Large intestine (tissue), 3 donors: ENCODE measurements around the gene SMG9. TPM values are rescaled to one million over a fixed set of nuclear protein-coding genes. Genes with fewer than 3 reads are reported as not detected.

Source experiments
- DNase-seq, 2 donors: peaks; one replicate each; pipeline versions ENCODE4 v3.0.0 to v3.0.0-alpha.2; 2013
- H3K27ac ChIP-seq: one replicate; pipeline ENCODE4 v1.5.1; 2013; ENCODE audit warnings: low read length
- H3K27me3 ChIP-seq: 2 replicates; pipeline ENCODE4 v1.6.1; 2013; ENCODE audit warnings: low read length; ENCODE audit not compliant: control insufficient read depth, insufficient read depth
- H3K36me3 ChIP-seq: 2 replicates; pipeline ENCODE4 v1.6.1; 2013; ENCODE audit warnings: low read length; ENCODE audit not compliant: control insufficient read depth, insufficient read depth
- H3K4me1 ChIP-seq: one replicate; pipeline ENCODE4 v1.6.1; 2013; ENCODE audit warnings: low read length; ENCODE audit not compliant: control insufficient read depth, insufficient read depth
- H3K4me3 ChIP-seq: one replicate; pipeline ENCODE4 v1.5.1; 2013; ENCODE audit warnings: low read length
- H3K9me3 ChIP-seq: one replicate; pipeline ENCODE4 v1.6.1; 2013; ENCODE audit warnings: mild to moderate bottlenecking, low read depth, low read length, moderate library complexity; ENCODE audit not compliant: control insufficient read depth
- WGBS: methylation state at CpG from one replicate; pipeline ENCODE4 v1.1.5; 2013; ENCODE audit warnings: low lambda C conversion rate; ENCODE audit not compliant: insufficient coverage; 5-methylcytosine and 5-hydroxymethylcytosine counted together
- polyA plus RNA-seq: library from polyadenylated mRNA; unstranded; fragments of 120-200 nt; gene quantifications from one replicate; pipeline ENCODE4 v1.2.1, GENCODE V29; 2013

SMG9 gene
- polyA plus RNA-seq, 1 donor, result 36.2 TPM

GRCh38 chr19:43713208-43713607 lies 41.6 kb downstream of the SMG9 start:
- H3K27ac ChIP-seq, result no peak overlapping the region
- no peaks in the 10 kb centered on the region for H3K9me3 ChIP-seq
- no peaks in the 10 kb centered on the region for H3K4me1 ChIP-seq
- no peaks in the 10 kb centered on the region for H3K36me3 ChIP-seq
- no peak overlapping the region for H3K4me3 ChIP-seq
- peaks cover 2% of the 10 kb centered on the region for H3K27me3 ChIP-seq
- no CpG with 5 or more reads among the region's 3 CpGs for WGBS
- DNase-seq, result no peak

DNA sequence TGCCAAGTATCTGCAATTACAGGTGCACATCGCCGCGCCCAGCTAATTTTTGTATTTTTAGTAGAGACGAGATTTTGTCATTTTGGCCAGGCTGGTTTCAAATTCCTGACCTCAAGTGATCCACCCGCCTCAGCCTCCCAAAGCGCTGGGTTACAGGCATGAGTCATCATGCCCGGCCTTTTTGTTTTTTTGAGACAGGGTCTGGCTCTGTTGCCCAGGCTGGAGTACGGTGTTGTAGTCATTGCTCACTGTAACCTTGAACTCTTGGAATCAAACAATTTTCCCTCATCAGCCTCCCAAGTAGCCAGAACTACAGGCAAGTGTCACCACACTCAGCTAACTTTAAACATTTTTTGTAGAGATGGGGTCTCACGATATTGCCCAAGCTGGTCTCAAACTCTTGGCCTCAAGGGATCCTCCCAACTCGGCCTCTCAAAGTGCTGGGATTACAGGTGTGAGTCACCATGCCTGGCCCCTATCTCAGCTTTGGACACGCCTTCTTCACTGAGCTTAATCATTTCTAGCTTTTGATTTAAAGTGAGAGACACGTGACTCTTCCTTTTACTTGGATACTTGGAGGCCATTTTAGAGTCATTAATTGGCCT lies 42.9 kb downstream of the SMG9 start:
- DNase-seq, result no peak
- H3K4me1 ChIP-seq, result no peaks in the 10 kb centered on the region
- WGBS, result 35% methylated on average over 2 of the region's 12 CpGs
- H3K36me3 ChIP-seq, result no peaks in the 10 kb centered on the region
- no peak overlapping the region for H3K27ac ChIP-seq
- no peak overlapping the region for H3K4me3 ChIP-seq
- peaks cover 2% of the 10 kb centered on the region for H3K27me3 ChIP-seq
- H3K9me3 ChIP-seq, result no peaks in the 10 kb centered on the region

DNA sequence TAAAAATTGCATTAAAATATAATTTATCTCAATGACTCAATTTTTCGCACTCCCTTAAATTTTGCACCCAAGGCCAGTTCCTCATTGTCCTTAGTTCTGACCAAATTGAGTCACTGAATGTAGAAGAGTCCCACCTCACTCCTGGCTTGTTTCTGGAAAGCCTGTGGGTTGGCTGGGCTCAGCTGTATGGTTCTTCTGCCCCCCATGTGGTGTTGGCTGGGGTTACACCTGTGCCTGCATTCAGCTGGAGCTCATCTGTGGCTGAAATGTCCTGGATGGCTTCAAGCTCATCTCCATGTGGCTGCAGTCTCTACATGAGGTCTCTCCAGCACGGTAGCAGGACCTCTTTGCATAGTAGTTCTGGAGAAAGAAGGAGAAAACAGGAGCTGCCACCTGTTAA lies 46.0 kb downstream of the SMG9 start:
- no peaks in the 10 kb centered on the region for H3K9me3 ChIP-seq

DNA sequence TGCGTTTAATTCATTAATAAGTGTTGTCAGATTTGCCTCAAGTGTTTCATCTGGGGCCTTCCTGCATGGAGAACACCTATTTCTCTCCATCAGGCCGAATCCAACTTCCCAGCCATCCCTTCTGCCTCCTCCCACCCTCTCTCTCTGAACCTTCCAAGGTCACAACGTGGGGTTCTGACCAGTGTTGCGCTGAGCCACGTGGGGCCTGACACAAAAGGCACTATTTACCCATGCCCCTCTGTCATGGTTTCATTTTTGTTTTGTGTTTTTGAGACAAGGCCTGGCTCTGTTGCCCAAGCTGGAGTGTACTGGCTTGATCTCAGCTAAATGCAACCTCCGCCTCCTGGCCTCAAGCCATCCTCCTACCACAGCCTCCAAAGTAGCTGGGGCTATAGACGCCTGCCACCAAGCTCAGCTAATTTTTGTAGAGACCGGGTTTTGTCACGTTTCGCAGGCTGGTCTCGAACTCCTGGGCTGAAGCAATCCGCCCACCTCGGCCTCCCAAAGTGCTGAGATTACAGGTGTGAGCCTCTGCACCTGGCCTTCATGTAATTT lies 47.5 kb downstream of the SMG9 start:
- DNase-seq, result no peak
- no peak overlapping the region for H3K4me3 ChIP-seq
- H3K36me3 ChIP-seq, result no peaks in the 10 kb centered on the region
- no peaks in the 10 kb centered on the region for H3K9me3 ChIP-seq
- peaks cover 2% of the 10 kb centered on the region for H3K27me3 ChIP-seq
- H3K27ac ChIP-seq, result no peak overlapping the region
- no peaks in the 10 kb centered on the region for H3K4me1 ChIP-seq
- WGBS, result no CpG with 5 or more reads among the region's 13 CpGs

More for the DNA sequence above, 46.0 kb downstream of the SMG9 start:
- 100% methylated on average over 1 of the region's 2 CpGs for WGBS
- no peaks in the 10 kb centered on the region for H3K36me3 ChIP-seq
- H3K4me3 ChIP-seq, result no peak overlapping the region
- no peaks in the 10 kb centered on the region for H3K4me1 ChIP-seq
- peaks cover 2% of the 10 kb centered on the region for H3K27me3 ChIP-seq
- H3K27ac ChIP-seq, result no peak overlapping the region
- DNase-seq, result no peak

- H3K9me3 ChIP-seq, result no peaks in the 10 kb centered on the region
- DNase-seq, result no peak
- no peaks in the 10 kb centered on the region for H3K4me1 ChIP-seq
- H3K27me3 ChIP-seq, result peaks cover 2% of the 10 kb centered on the region
- no peaks in the 10 kb centered on the region for H3K36me3 ChIP-seq
- no peak overlapping the region for H3K27ac ChIP-seq
- 80% methylated on average over 1 of the region's 6 CpGs for WGBS
- H3K4me3 ChIP-seq, result no peak overlapping the region
Observed at GRCh38 chr19:43705729-43706128, 49.0 kb downstream of the SMG9 start.

- no peak overlapping the region for H3K4me3 ChIP-seq
- no peak overlapping the region for H3K27ac ChIP-seq
- WGBS, result no CpG with 5 or more reads among the region's 7 CpGs
- DNase-seq, result no peak
- no peaks in the 10 kb centered on the region for H3K36me3 ChIP-seq
- H3K9me3 ChIP-seq, result no peaks in the 10 kb centered on the region
- H3K27me3 ChIP-seq, result peaks cover 17% of the 10 kb centered on the region
- H3K4me1 ChIP-seq, result no peaks in the 10 kb centered on the region
Observed at GRCh38 chr19:43704002-43704705, 50.6 kb downstream of the SMG9 start.

GRCh38 chr19:43700395-43701000 lies 54.3 kb downstream of the SMG9 start:
- DNase-seq, result no peak
- no peaks in the 10 kb centered on the region for H3K4me1 ChIP-seq
- H3K4me3 ChIP-seq, result no peak overlapping the region

DNA sequence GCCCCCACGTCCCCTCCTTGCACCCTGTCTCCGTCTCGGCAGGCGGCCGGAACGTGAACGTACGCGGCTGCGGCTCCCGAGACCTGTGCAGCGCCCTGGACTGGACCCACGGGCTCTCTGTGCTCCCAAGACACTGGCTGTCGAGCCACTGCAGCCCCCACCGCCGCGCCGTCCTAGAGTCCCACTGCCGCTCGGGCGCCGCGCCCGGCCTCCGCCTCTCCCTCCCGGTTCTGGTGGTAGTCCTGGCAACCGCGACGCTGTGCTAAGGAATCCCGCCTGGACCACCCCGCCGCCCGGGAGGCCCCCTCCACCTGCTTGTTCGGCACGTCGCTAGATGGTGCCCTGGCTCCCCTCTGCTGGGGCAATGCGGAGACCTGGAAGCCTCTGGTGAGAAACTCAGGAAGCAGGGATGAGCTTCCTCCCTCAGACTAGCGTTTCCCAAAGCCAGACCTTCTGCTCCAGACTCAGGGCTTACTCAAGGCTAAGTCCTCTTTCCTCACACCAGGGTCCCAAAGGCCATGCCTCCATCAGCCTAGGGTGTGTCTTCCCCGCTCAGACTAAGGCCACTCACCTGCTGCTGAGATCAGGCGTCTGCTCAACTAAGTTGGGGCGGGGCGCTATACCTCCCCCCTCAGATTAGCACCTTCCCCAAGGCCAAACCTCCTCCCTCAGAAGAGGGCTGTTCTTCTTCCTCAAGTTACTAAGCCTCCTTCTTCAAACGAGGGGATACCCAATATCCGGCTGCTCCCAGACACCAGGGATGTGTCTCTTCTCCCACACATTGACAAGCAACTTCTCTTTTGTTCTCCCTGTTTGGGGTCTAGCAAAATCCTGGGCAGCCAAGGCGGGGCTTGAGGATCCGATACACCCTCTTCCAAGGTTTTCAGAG lies 55.0 kb downstream of the SMG9 start:
- H3K4me3 ChIP-seq, result no peak overlapping the region
- H3K9me3 ChIP-seq, result no peaks in the 10 kb centered on the region
- H3K36me3 ChIP-seq, result no peaks in the 10 kb centered on the region
- no peak overlapping the region for H3K27ac ChIP-seq
- WGBS, result no CpG with 5 or more reads among the region's 46 CpGs
- H3K4me1 ChIP-seq, result no peaks in the 10 kb centered on the region
- peak in 1 of 2 donors; percentile 53 for DNase-seq
- H3K27me3 ChIP-seq, result peaks cover 28% of the 10 kb centered on the region

More at GRCh38 chr19:43700395-43701000, 54.3 kb downstream of the SMG9 start:
- Histone ChIP-seq H3K36me3 (no peaks in the 10 kb centered on the region), H3K9me3 (no peaks in the 10 kb centered on the region), H3K27me3 (peaks cover 28% of the 10 kb centered on the region), H3K27ac (no peak overlapping the region)
- WGBS, result no CpG with 5 or more reads among the region's 13 CpGs

DNA sequence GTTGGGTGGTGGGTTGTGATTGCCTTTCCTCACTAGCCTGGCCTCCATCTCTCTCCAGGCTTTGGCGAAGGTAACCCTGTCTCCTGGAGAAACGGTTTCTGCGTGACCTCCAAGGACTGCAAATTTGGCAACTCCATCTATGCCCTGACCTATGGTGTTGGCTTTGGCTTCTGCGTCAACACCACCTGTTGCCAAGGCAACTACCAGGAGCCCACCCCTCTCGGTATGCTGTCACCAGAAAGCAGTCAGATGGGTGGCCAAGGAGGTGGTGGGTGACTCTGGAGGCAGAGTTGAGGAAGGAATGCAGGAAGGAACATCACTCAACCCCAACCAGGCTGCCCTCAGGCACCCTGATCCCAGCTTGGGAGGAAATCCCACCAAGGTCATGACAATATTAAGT lies 57.5 kb downstream of the SMG9 start:
- Histone ChIP-seq H3K27me3 (peaks cover 28% of the 10 kb centered on the region), H3K9me3 (peaks cover 3% of the 10 kb centered on the region), H3K4me1 (no peaks in the 10 kb centered on the region), H3K36me3 (no peaks in the 10 kb centered on the region), H3K27ac (no peak overlapping the region), H3K4me3 (no peak overlapping the region)
- no CpG with 5 or more reads among the region's 5 CpGs for WGBS
- no peak for DNase-seq
